MM.1S (cell line): ENCODE results near the gene OR13H1.
A peak's percentile ranks its signal among the peaks of the same experiment; 100 is the strongest.
"Not testable (repeated sequence)": the region's sequence is repeated elsewhere in the genome, so short reads cannot be mapped to it uniquely, and the experiment has no call there.

Experiments used
- DNase-seq: peaks from one replicate; pipeline ENCODE4 v3.0.0-alpha.2; 2015
- H2AFZ ChIP-seq: fragments of 300-600 bp; sonication (generic); 2 replicates; pipeline ENCODE4 v1.6.0; 2016; ENCODE audit warnings: antibody characterized with exemption, low read length
- H3F3A ChIP-seq: fragments of 300-600 bp; sonication (generic); 2 replicates; pipeline ENCODE4 v1.6.1; 2016; ENCODE audit warnings: mild to moderate bottlenecking, antibody characterized with exemption, low read length, moderate library complexity, mixed read lengths; ENCODE audit not compliant: insufficient read depth
- H3K27ac ChIP-seq: fragments of 300-600 bp; sonication (generic); 2 replicates; pipeline ENCODE4 v1.5.1; 2016; ENCODE audit warnings: mild to moderate bottlenecking, low read length
- H3K27me3 ChIP-seq: fragments of 300-600 bp; sonication (generic); replicated peaks from 2 replicates; pipeline ENCODE4 v1.6.0; 2016; ENCODE audit warnings: low read length; ENCODE audit not compliant: insufficient read depth
- H3K36me3 ChIP-seq: fragments of 300-600 bp; sonication (generic); replicated peaks from 2 replicates; pipeline ENCODE4 v1.6.1; 2016; ENCODE audit warnings: mild to moderate bottlenecking, low read length, mixed read lengths; ENCODE audit not compliant: insufficient read depth
- H3K4me1 ChIP-seq: fragments of 300-600 bp; sonication (generic); 2 replicates; pipeline ENCODE4 v1.6.1; 2016; ENCODE audit warnings: low read length, mixed read lengths
- H3K4me2 ChIP-seq: fragments of 300-600 bp; sonication (generic); 2 replicates; pipeline ENCODE4 v1.6.0; 2016; ENCODE audit warnings: low read depth, low read length
- H3K4me3 ChIP-seq: fragments of 300-600 bp; sonication (generic); 2 replicates; pipeline ENCODE4 v1.5.1; 2016; ENCODE audit warnings: low read length, mixed read lengths
- H3K79me2 ChIP-seq: fragments of 300-600 bp; sonication (generic); 2 replicates; pipeline ENCODE4 v1.6.1; 2016; ENCODE audit warnings: mixed run types, low read length, mixed read lengths
- H3K9ac ChIP-seq: fragments of 300-600 bp; sonication (generic); 2 replicates; pipeline ENCODE4 v1.6.1; 2016; ENCODE audit warnings: low read length, mixed read lengths
- H3K9me2 ChIP-seq: fragments of 300-600 bp; sonication (generic); replicated peaks from 2 replicates; pipeline ENCODE4 v1.6.1; 2016; ENCODE audit warnings: mild to moderate bottlenecking, low read length, mixed read lengths; ENCODE audit not compliant: insufficient read depth
- H3K9me3 ChIP-seq: fragments of 300-600 bp; sonication (generic); replicated peaks from 2 replicates; pipeline ENCODE4 v1.6.1; 2016; ENCODE audit warnings: mild to moderate bottlenecking, low read length, mixed read lengths; ENCODE audit not compliant: insufficient read depth
- H4K20me1 ChIP-seq: fragments of 300-600 bp; sonication (generic); 2 replicates; pipeline ENCODE4 v1.6.1; 2016; ENCODE audit warnings: mild to moderate bottlenecking, low read length, moderate library complexity, mixed read lengths; ENCODE audit not compliant: insufficient read depth
- CTCF ChIP-seq: fragments of 300-600 bp; sonication (generic); IDR thresholded peaks from 2 replicates; pipeline ENCODE4 v1.5.1; 2016; ENCODE audit warnings: antibody characterized with exemption, low read length, mixed read lengths
- EZH2 ChIP-seq: fragments of 300-600 bp; sonication (generic); optimal IDR thresholded peaks from 2 replicates; pipeline ENCODE3; 2017; ENCODE audit warnings: low read depth, mild to moderate bottlenecking, antibody characterized with exemption, low read length, mixed read lengths
- EZH2phosphoT487 ChIP-seq: fragments of 300-600 bp; sonication (generic); IDR thresholded peaks from 2 replicates; pipeline ENCODE4 v1.6.1; 2018; ENCODE audit warnings: antibody characterized with exemption, low read length

Gene OR13H1

GRCh38 chrX:131543774-131544173 is at the start of gene OR13H1:
OR13H1 (plus strand) TSS chrX:131544074; CDS start chrX:131544074, 0 bp downstream.
- no peaks in the 10 kb centered on the region for H3K9me3 ChIP-seq
- H3K79me2 ChIP-seq: no peaks in the 10 kb centered on the region
- no peak within 1 kb of the TSS for H2AFZ ChIP-seq
- TF ChIP-seq EZH2: no peak
- TF ChIP-seq CTCF: no peak
- TF ChIP-seq EZH2phosphoT487: no peak
- DNase-seq: no peak
- no peaks in the 10 kb centered on the region for H3K27me3 ChIP-seq
- H3K27ac ChIP-seq: no peak within 1 kb of the TSS
- no peak within 1 kb of the TSS for H3K4me3 ChIP-seq
- no peaks in the 10 kb centered on the region for H3K9me2 ChIP-seq
- no peak within 1 kb of the TSS for H3K4me2 ChIP-seq
- H4K20me1 ChIP-seq: no peaks in the 10 kb centered on the region
- H3F3A ChIP-seq: no peaks in the 10 kb centered on the region
- H3K36me3 ChIP-seq: no peaks in the 10 kb centered on the region
- H3K4me1 ChIP-seq: no peaks in the 10 kb centered on the region
- no peak within 1 kb of the TSS for H3K9ac ChIP-seq

GRCh38 chrX:131501556-131501955 is 42.3 kb upstream of the OR13H1 start:
- not testable (repeated sequence) for DNase-seq, H3K4me1 ChIP-seq, H4K20me1 ChIP-seq, H2AFZ ChIP-seq, H3K4me2 ChIP-seq, H3K36me3 ChIP-seq, H3K9me3 ChIP-seq, H3F3A ChIP-seq, H3K27ac ChIP-seq, H3K4me3 ChIP-seq, H3K27me3 ChIP-seq, H3K9me2 ChIP-seq, H3K79me2 ChIP-seq, H3K9ac ChIP-seq

- no peaks in the 10 kb centered on the region for H3K4me1 ChIP-seq
- H3K9me3 ChIP-seq: no peaks in the 10 kb centered on the region
- H3K36me3 ChIP-seq: no peaks in the 10 kb centered on the region
- no peak overlapping the region for H3K4me2 ChIP-seq
- H3K79me2 ChIP-seq: no peaks in the 10 kb centered on the region
- H3K27ac ChIP-seq: no peak overlapping the region
- no peaks in the 10 kb centered on the region for H3F3A ChIP-seq
- no peak overlapping the region for H3K9ac ChIP-seq
- no peak for DNase-seq
- no peak overlapping the region for H2AFZ ChIP-seq
- TF ChIP-seq EZH2: no peak
- no peak for TF ChIP-seq EZH2phosphoT487
- no peak for TF ChIP-seq CTCF
- no peaks in the 10 kb centered on the region for H3K9me2 ChIP-seq
- H3K27me3 ChIP-seq: no peaks in the 10 kb centered on the region
- H4K20me1 ChIP-seq: no peaks in the 10 kb centered on the region
- no peak overlapping the region for H3K4me3 ChIP-seq
These were observed 30.5 kb upstream of the OR13H1 start for GRCh38 chrX:131513159-131513914.

GRCh38 chrX:131521824-131522223 is 22.1 kb upstream of the OR13H1 start:
- no peaks in the 10 kb centered on the region for H3F3A ChIP-seq
- no peak overlapping the region for H3K4me3 ChIP-seq
- DNase-seq: peak; percentile 19
- TF ChIP-seq EZH2 (no peak), EZH2phosphoT487 (no peak), CTCF (no peak)
- H3K27me3 ChIP-seq: no peaks in the 10 kb centered on the region
- no peaks in the 10 kb centered on the region for H3K36me3 ChIP-seq
- H4K20me1 ChIP-seq: no peaks in the 10 kb centered on the region
- H3K9ac ChIP-seq: no peak overlapping the region
- no peaks in the 10 kb centered on the region for H3K4me1 ChIP-seq
- no peaks in the 10 kb centered on the region for H3K79me2 ChIP-seq
- H3K4me2 ChIP-seq: no peak overlapping the region
- no peaks in the 10 kb centered on the region for H3K9me2 ChIP-seq
- H3K27ac ChIP-seq: no peak overlapping the region
- H2AFZ ChIP-seq: no peak overlapping the region
- H3K9me3 ChIP-seq: no peaks in the 10 kb centered on the region
